EL (cell line): ENCODE measurements around the gene FAM162B.
"Not testable (repeated sequence)": the region's sequence is repeated elsewhere in the genome, so short reads cannot be mapped to it uniquely, and the experiment has no call there.

ENCODE experiments used
- DNase-seq: peaks from one replicate; pipeline ENCODE4 v3.0.0-alpha.2; 2016

FAM162B gene

DNA sequence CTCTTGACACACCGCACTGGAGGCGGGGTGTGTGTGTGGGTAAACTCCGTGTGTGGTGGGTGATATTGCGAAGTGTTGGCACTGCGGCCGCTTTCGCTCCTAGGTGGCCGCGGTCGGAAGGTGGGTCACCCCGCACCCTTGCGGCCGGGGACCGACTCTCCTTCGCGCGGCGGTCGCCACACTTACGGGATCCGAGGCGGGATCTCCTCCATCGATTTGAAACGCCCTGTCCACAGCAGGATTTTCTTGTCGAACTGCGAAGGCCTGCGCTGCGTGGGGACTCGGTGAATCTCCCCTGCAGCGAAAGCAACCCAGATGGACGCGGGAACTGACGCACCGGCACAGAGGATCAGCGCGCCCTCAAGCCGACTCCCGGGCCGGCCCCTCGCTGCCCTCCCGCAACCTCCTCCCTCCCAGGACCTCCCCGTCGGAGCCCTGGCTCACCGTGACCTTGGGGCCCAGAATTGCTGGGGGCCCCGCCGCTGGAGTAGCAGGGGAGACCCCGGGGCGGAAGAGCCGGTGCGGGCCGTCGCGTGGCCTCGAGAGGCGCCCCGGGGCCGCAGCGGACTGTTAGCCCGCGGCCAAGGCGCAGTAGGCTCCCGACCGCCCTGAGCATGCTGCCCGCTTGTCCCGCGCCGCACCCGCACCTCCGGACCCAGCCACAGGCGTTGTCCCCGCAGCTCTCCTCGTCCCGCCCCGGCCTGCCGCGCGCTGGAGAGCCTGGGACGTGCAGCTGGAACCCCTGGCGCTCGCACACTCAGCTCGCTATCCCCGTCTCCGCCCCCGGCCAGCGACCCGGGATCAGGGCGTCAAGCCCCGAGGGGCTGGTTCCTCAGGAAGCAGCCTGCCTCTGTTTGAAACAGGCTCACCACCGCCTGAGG, at the start of gene FAM162B:
TSS of gene FAM162B (minus strand) at position 759 of the 881 bp plus-strand sequence. CDS start at position 616, 143 bp downstream.
- peak; percentile 69 for DNase-seq

DNA sequence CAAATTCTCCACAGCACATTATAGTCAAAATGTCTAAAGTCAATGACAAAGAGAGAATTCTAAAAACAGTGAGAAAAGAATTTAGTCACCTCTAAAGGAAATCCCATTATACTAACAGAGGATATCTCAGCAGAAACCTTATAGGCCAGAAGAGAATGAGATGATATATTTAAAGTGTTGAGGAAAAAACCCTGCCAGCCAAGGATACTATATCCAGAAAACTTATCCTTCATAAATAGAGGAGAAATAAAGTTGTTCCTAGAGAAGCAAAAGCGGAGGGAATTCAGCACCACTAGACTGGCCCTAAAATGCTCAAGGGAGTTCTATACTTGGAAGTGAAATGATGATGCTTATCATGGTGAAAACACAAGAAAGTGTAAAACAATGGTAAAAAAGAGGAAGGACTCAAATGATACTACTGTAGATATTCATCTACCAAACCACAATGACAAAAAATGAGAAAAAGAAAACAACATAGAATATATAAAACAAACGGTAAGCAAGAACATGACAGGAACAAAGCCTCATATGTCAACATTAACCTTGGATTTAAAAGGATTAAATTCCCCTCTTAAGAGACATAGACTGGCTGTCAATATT, 46.6 kb upstream of the FAM162B start:
- no peak for DNase-seq

- no peak for DNase-seq
Measured at GRCh38 chr6:116801971-116802370, 36.5 kb upstream of the FAM162B start.

DNA sequence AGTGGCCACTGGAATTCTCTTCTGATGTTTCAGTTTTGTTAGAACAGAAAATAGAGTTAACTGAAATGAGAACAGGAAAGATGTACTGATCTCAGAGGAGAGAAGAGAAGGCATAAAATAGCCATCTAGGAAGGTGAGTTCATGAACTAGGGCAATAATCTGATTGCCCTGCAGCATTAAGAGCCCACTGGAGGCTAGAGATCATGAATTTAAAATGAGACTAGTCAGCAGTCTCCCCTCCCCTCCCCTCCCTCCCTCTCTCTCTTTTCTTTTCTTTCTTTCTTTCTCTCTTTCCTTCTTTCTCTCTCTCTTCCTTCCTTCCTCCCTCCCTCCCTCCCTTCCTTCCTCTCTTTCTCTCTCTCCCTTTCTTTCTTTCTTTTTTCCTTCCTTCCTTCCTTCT, 34.4 kb upstream of the FAM162B start:
- no peak for DNase-seq

- DNase-seq = no peak
Measured at GRCh38 chr6:116797585-116797984, 32.1 kb upstream of the FAM162B start.

GRCh38 chr6:116793224-116793623, 27.7 kb upstream of the FAM162B start:
- DNase-seq = no peak

- peak; percentile 4 for DNase-seq
Measured at GRCh38 chr6:116783852-116784251, 18.3 kb upstream of the FAM162B start.

DNA sequence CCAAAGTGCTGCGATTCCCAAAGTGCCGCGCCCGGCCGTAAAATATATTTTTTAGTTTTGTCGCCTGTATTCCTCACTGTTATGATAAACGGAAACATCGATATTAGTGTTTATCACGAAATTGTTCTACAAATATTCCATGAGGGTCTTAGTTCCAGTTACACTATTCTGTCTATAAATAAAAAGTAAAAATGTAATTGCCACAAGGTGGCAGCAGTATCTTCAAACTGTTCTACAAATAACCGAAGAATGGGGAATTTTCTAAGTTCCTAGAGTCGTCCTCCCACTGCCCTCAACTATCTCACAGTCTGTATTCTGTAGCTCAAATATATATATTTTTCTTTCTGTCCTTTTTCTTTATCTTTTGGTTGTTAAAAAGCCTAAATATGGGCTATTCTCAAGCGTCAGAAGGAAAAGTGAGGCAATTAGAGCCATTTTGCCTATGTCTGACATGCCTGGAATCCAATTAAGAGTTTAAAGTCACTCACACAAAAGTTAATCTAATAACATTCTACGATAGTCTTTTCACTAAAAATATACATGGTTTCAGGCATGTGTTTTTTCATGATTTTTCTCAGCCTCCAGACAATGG, 14.2 kb upstream of the FAM162B start:
- peak; percentile 37 for DNase-seq

DNA sequence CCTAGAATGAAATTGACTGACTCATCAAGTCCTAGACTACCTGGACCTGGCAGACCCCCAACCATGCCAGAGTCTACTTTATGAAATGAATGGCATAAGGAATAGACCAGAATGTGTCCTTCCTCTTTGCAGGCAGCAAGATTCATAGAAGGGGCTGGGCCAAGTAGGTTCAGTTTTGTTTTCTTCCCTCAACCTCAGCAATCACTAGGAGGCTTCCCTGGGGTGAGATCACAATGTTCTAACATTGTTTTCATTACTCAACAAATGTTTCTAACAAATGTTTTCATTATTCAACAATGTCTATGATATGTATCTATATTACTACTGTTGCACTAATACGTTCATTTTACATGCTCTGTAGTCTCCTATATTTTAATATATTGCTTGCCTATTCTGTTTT, 8.4 kb upstream of the FAM162B start:
- no peak for DNase-seq

DNA sequence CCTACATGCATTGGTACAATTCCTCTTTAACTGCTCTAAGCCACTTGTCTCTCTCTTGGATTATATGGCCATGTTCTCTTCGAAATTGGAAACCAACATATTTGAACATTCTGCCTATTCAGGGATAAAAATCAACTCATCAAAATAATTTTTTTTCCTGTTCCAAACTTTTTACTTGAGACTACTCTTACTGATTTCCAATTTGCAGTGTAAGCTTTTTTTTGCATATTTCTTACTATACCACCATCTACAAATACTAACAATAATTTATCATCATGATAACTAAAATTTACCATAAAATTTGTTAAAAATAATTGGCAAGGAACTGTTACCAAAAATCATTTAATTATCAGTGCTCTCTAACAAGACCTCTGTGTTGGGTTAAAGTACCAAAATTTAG, 6.9 kb upstream of the FAM162B start:
- no peak for DNase-seq

DNA sequence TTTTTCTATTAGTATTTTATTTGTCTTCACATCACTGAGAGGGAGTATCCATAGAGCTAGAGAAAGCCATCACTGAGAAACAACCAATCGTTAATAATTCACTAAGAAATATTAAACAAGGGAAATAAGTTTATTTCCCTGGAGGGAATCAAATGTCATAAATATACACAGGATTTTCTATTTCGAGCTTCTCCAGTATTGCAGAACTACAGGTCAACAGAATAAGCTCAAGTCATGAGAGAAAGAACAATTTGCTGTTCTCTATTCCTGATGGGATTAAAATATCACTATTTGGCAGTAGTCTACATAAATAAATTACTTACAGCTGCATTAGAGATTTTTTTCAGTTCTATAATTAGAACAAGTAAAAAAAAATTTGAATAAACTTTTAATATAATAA, 2.2 kb upstream of the FAM162B start:
- no peak for DNase-seq

GRCh38 chr6:116766506-116767176, 1.1 kb upstream of the FAM162B start:
- DNase-seq = no peak

GRCh38 chr6:116764629-116764960, 924 bp downstream of the FAM162B start:
- DNase-seq = peak; percentile 51

DNA sequence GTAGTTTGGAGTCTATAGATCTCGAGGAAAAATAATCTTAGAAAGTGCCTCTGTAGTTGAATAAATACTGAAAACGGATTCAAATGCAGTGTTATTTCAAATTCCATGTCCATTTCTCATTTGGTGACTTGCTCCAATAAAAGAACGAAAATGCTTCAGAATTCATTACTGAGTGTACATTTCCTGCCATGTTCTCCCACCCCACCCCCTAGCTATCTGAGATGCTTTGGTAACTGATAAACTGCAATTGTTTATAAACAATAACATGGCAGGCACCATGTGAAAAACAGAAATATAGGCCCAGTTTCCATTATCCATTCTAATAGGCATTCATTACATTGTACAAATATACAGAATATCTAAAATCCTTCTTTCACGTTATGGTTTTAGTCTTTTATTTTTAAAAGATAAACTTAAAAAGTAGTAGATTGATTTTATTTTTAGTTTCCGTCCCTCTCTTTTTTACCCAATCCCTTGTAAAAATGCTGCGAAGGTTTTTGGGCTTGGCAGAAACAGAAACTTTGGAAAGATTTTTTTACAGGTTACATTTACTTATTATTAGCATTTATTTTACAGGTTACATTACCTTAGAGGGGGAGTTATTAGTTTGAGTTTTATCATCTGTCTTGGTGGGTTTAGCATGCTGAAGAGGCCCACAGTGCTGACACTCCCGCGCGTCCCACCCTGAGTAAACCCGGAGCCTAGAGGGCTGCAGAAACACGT, 1.5 kb downstream of the FAM162B start:
- peak; percentile 33 for DNase-seq

- no peak for DNase-seq
Measured at GRCh38 chr6:116763048-116763447, 2.5 kb downstream of the FAM162B start.

GRCh38 chr6:116762235-116762634, 3.3 kb downstream of the FAM162B start:
- no peak for DNase-seq

DNA sequence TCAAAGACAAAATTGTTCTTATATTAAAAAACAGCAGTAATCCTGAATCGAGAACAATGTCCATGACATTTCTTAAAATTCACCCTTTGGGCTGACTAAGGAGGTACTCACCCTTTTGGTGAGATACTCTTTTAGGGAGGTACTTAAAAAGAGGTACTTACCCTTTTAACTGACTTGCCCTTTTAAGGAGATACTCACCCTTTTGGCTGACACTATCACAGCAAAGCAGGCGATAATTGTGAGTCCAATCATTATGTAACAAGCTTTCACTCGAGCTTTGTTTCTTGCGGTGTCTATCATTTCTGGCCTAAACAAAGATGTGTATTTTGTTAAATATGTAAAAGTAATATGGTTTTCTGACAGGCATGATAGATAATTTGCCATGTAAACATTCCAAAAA, 3.7 kb downstream of the FAM162B start:
- no peak for DNase-seq

GRCh38 chr6:116745176-116745575, 20.3 kb downstream of the FAM162B start:
- no peak for DNase-seq

DNA sequence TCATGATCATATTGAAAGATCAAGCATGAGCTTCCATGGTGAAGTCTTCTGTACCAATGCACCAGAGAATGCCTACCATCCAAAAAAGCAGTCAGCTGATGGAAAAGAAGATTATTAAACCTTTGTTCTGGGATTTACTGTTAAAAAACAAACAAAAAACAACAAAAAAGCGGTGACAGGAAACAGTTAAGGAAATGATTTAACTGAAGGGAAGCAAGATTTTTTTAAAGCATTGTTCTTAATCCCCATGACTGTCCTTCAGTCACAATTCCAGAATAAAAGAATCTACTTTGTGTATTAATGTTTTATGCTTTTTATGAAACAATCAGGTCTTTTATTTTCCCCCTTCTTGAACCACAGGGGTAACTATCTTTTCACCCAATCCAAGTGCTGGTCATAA, 23.9 kb downstream of the FAM162B start:
- no peak for DNase-seq

DNA sequence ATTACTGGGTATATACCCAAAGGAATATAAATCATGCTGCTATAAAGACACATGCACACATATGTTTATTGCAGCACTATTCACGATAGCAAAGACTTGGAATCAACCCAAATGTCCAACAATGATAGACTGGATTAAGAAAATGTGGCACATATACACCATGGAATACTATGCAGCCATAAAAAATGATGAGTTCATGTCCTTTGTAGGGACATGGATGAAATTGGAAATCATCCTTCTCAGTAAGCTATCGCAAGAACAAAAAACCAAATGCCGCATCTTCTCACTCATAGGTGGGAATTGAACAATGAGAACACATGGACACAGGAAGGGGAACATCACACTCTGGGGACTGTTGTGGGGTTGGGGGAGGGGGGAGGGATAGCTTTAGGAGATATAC, 25.0 kb downstream of the FAM162B start:
- DNase-seq = not testable (repeated sequence)

DNA sequence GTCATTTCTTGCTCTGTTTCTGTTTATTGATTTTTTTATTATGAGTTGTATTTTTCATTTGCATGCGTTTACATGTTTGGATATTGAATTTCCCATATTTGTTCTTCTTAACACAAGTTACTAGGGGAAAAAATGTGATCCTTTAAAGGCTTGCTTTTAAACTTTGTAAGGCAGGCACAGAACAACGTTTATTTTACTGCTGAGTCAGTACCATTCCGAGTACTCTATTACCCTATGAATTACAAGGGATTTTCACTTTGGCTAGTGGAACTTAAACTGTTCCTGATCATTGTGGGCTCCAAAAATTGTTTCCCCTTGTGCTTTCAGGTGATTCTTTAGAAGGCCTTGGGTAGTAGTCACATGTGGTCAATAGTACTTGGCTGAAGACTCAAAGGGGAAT, 28.5 kb downstream of the FAM162B start:
- DNase-seq = no peak

DNA sequence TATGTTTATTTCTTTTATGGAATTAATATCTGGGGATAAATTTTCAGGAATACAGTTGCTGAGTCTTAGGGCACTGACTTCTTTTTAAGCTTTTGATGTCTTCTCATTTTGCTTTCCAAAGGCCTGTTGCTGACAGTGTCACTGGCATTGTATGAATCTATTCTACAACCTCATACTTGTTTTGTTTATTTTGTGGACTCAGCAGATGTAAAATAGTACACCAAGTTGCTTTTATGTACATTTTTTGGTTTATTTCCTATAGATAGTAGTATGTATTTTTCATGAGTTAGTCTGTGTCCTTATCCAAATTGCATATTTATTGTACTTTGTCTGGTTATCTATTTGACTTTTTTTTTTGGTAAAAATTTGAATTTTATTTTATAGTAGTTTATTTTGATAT, 35.0 kb downstream of the FAM162B start:
- no peak for DNase-seq

GRCh38 chr6:116726947-116727346, 38.6 kb downstream of the FAM162B start:
- no peak for DNase-seq
